DMS 273 (cell line): Measurements from ENCODE around the gene HSPA12B.
"Not testable (repeated sequence)": the region's sequence is repeated elsewhere in the genome, so short reads cannot be mapped to it uniquely, and the experiment has no call there.

Experiments
- DNase-seq: peaks from one replicate; lab custom pipeline; 2025; ENCODE audit not compliant: unreplicated experiment; lab: John Stamatoyannopoulos, UW

Gene HSPA12B

GRCh38 chr20:3784216-3784853, 51.9 kb downstream of the HSPA12B start:
- DNase-seq: no peak

- DNase-seq: no peak
These were observed 52.4 kb downstream of the HSPA12B start for GRCh38 chr20:3784863-3785239.

GRCh38 chr20:3785240-3786125, 53.0 kb downstream of the HSPA12B start:
- DNase-seq: no peak

- DNase-seq: peak; percentile 80
These were observed 53.6 kb downstream of the HSPA12B start for GRCh38 chr20:3786126-3786484.

GRCh38 chr20:3786665-3787323, 54.3 kb downstream of the HSPA12B start, which contains the start of gene CENPB:
Gene CENPB, minus strand, starts transcription at chr20:3786740. Its CDS starts 257 bp downstream, at chr20:3786483.
- DNase-seq: peak; percentile 96

GRCh38 chr20:3787324-3788014, 55.0 kb downstream of the HSPA12B start:
- no peak for DNase-seq

GRCh38 chr20:3788685-3789155, 56.2 kb downstream of the HSPA12B start:
- peak; percentile 21 for DNase-seq

GRCh38 chr20:3789201-3789600, 56.7 kb downstream of the HSPA12B start:
- not testable (repeated sequence) for DNase-seq

- DNase-seq: not testable (repeated sequence)
These were observed 61.7 kb downstream of the HSPA12B start for GRCh38 chr20:3794168-3794567.

- no peak for DNase-seq
These were observed 62.4 kb downstream of the HSPA12B start for GRCh38 chr20:3794701-3795420.

GRCh38 chr20:3795511-3796468, 63.3 kb downstream of the HSPA12B start, which contains the start of gene CDC25B:
Gene CDC25B, plus strand, starts transcription at chr20:3796310. Its CDS starts 222 bp downstream, at chr20:3796532.
- DNase-seq: peak; percentile 98

- peak; percentile 57 for DNase-seq
These were observed 64.2 kb downstream of the HSPA12B start for GRCh38 chr20:3796477-3797225.

GRCh38 chr20:3797226-3797545, 64.7 kb downstream of the HSPA12B start:
- DNase-seq: no peak

- DNase-seq: no peak
These were observed 65.3 kb downstream of the HSPA12B start for GRCh38 chr20:3797592-3798372.

- no peak for DNase-seq
These were observed 65.9 kb downstream of the HSPA12B start for GRCh38 chr20:3798373-3798768.

- no peak for DNase-seq
These were observed 66.4 kb downstream of the HSPA12B start for GRCh38 chr20:3798908-3799248.

- DNase-seq: no peak
These were observed 67.9 kb downstream of the HSPA12B start for GRCh38 chr20:3800256-3800877.

GRCh38 chr20:3800878-3801260, 68.4 kb downstream of the HSPA12B start:
- no peak for DNase-seq
